Measurements from ENCODE around the gene PSMD12.

Gene PSMD12

DNA sequence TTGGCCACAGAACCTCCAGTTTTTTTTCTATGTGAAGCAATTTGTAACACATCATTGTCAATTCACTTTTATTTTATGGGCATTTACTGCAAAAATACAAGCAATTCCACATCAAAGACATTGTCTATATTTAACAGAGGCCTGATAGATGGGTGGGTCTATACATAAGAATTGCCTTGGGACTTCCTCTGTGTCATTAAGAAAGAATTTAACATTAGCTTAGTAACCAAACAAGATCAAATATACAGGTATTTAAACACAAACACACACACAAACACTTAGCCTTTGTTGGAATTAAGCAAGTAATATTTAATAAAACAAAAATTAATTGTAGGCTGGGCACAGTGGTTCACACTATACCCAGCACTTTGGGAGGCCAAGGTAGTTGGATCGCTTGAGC lies 6.4 kb upstream of the PSMD12 start:
- no peaks in the 10 kb centered on the region for H3K36me3 ChIP-seq (ENCODE audit: control insufficient read depth, low read length)
- no peaks in the 10 kb centered on the region for H4K20me1 ChIP-seq (ENCODE audit: control insufficient read depth, insufficient read depth, low read depth, low read length)
- no peak overlapping the region for H3K27ac ChIP-seq (ENCODE audit: low read depth, low read length)
- peaks cover 20% of the 10 kb centered on the region for H3F3A ChIP-seq (ENCODE audit: control insufficient read depth, insufficient read depth)
- TF ChIP-seq EZH2phosphoT487 (IDR thresholded peaks at IDR 0.05; ENCODE audit: borderline replicate concordance, low read length): no peak
- TF ChIP-seq, protein P1, sequence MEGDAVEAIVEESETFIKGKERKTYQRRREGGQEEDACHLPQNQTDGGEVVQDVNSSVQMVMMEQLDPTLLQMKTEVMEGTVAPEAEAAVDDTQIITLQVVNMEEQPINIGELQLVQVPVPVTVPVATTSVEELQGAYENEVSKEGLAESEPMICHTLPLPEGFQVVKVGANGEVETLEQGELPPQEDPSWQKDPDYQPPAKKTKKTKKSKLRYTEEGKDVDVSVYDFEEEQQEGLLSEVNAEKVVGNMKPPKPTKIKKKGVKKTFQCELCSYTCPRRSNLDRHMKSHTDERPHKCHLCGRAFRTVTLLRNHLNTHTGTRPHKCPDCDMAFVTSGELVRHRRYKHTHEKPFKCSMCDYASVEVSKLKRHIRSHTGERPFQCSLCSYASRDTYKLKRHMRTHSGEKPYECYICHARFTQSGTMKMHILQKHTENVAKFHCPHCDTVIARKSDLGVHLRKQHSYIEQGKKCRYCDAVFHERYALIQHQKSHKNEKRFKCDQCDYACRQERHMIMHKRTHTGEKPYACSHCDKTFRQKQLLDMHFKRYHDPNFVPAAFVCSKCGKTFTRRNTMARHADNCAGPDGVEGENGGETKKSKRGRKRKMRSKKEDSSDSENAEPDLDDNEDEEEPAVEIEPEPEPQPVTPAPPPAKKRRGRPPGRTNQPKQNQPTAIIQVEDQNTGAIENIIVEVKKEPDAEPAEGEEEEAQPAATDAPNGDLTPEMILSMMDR (IDR thresholded peaks at IDR 0.05; ENCODE audit: low read depth, low read length, poor library complexity, severe bottlenecking): no peak
- H3K4me2 ChIP-seq (ENCODE audit: low read length): no peak overlapping the region
- no peaks in the 10 kb centered on the region for H3K9me2 ChIP-seq (replicated peaks; ENCODE audit: control insufficient read depth, low read length)
- H3K9me3 ChIP-seq (ENCODE audit: control insufficient read depth, insufficient read depth, low read length): no peaks in the 10 kb centered on the region
- H3K4me1 ChIP-seq (ENCODE audit: control insufficient read depth, low read length): peaks cover 21% of the 10 kb centered on the region
- H3K4me3 ChIP-seq (ENCODE audit: low read length): no peak overlapping the region
- no peaks in the 10 kb centered on the region for H3K79me2 ChIP-seq (ENCODE audit: control insufficient read depth, low read length)
- peaks cover 10% of the 10 kb centered on the region; the same call in 1 of the 2 replicates for H3K27me3 ChIP-seq (ENCODE audit: control insufficient read depth, low read length)

DNA sequence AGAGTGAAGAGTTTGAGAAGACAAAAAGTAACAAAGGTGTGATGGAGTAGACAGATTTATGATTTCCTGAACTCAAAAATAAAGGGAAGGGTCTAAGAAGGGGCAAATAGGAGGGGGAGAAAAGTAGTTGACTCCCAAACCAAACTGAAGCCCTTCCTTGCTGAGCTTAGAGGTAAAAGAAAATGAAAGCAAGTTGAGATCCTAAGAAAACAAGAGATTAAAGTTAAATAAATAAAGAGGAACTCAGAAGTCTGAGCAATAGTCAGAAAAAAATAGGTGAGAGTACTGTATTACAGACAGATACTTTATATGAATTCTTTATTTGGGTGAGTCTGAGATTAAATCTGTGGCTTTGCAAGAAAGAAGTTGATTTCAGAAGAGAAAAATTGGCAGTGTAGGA lies 3.3 kb upstream of the PSMD12 start:
- H3K79me2 ChIP-seq (ENCODE audit: control insufficient read depth, low read length): peaks cover 21% of the 10 kb centered on the region
- H3K9me3 ChIP-seq (ENCODE audit: control insufficient read depth, insufficient read depth, low read length): no peaks in the 10 kb centered on the region
- peaks cover 19% of the 10 kb centered on the region for H3K4me1 ChIP-seq (ENCODE audit: control insufficient read depth, low read length)
- peaks cover 11% of the 10 kb centered on the region; the same call in 1 of the 2 replicates for H4K20me1 ChIP-seq (ENCODE audit: control insufficient read depth, insufficient read depth, low read depth, low read length)
- no peak overlapping the region for H3K27ac ChIP-seq (ENCODE audit: low read depth, low read length)
- H3K4me2 ChIP-seq (ENCODE audit: low read length): no peak overlapping the region
- no peak overlapping the region for H3K4me3 ChIP-seq (ENCODE audit: low read length)
- H3K27me3 ChIP-seq (ENCODE audit: control insufficient read depth, low read length): peaks cover 3% of the 10 kb centered on the region; the same call in 1 of the 2 replicates
- H3F3A ChIP-seq (ENCODE audit: control insufficient read depth, insufficient read depth): peaks cover 12% of the 10 kb centered on the region
- no peaks in the 10 kb centered on the region for H3K9me2 ChIP-seq (replicated peaks; ENCODE audit: control insufficient read depth, low read length)
- no peak for TF ChIP-seq EZH2phosphoT487 (IDR thresholded peaks at IDR 0.05; ENCODE audit: borderline replicate concordance, low read length)
- TF ChIP-seq, protein P1 (IDR thresholded peaks at IDR 0.05; ENCODE audit: low read depth, low read length, poor library complexity, severe bottlenecking): no peak
- peaks cover 16% of the 10 kb centered on the region for H3K36me3 ChIP-seq (ENCODE audit: control insufficient read depth, low read length)

GRCh38 chr17:67365738-67366192 lies 612 bp downstream of the PSMD12 start:
- no peak for TF ChIP-seq EZH2phosphoT487 (IDR thresholded peaks at IDR 0.05; ENCODE audit: borderline replicate concordance, low read length)
- TF ChIP-seq, protein P1 (IDR thresholded peaks at IDR 0.05; ENCODE audit: low read depth, low read length, poor library complexity, severe bottlenecking): no peak
- H4K20me1 ChIP-seq (ENCODE audit: control insufficient read depth, insufficient read depth, low read depth, low read length): peaks cover 22% of the 10 kb centered on the region; the same call in 1 of the 2 replicates
- peak overlapping the region; percentile 93 for H3K4me3 ChIP-seq (ENCODE audit: low read length)
- H3K79me2 ChIP-seq (ENCODE audit: control insufficient read depth, low read length): peaks cover 60% of the 10 kb centered on the region
- peak overlapping the region; percentile 86 for H3K4me2 ChIP-seq (ENCODE audit: low read length)
- H3K27ac ChIP-seq (ENCODE audit: low read depth, low read length): peak overlapping the region; percentile 41
- peaks cover 47% of the 10 kb centered on the region for H3K36me3 ChIP-seq (ENCODE audit: control insufficient read depth, low read length)
- peaks cover 12% of the 10 kb centered on the region for H3F3A ChIP-seq (ENCODE audit: control insufficient read depth, insufficient read depth)
- no peaks in the 10 kb centered on the region for H3K27me3 ChIP-seq (ENCODE audit: control insufficient read depth, low read length)
- H3K9me2 ChIP-seq (replicated peaks; ENCODE audit: control insufficient read depth, low read length): no peaks in the 10 kb centered on the region
- no peaks in the 10 kb centered on the region for H3K9me3 ChIP-seq (ENCODE audit: control insufficient read depth, insufficient read depth, low read length)
- H3K4me1 ChIP-seq (ENCODE audit: control insufficient read depth, low read length): peaks cover 42% of the 10 kb centered on the region
